HG02763 (cell line): ENCODE data around the gene NRXN3.
"Not testable (repeated sequence)": the region's sequence is repeated elsewhere in the genome, so short reads cannot be mapped to it uniquely, and the experiment has no call there.

ENCODE experiments used
- ATAC-seq: cut with Tn5 transposase; IDR thresholded peaks from one replicate; pipeline ENCODE4 v1.9.1; 2021; ENCODE audit warnings: mild to moderate bottlenecking, moderate library complexity; ENCODE audit not compliant: unreplicated experiment

NRXN3 gene

GRCh38 chr14:78974691-78975090 is 804.5 kb downstream of the NRXN3 start:
- no peak for ATAC-seq

GRCh38 chr14:78975734-78976133 is 805.6 kb downstream of the NRXN3 start:
- ATAC-seq, result no peak

- no peak for ATAC-seq
These were observed 808.7 kb downstream of the NRXN3 start for GRCh38 chr14:78978896-78979295.

- ATAC-seq, result no peak
These were observed 812.4 kb downstream of the NRXN3 start for GRCh38 chr14:78982551-78982950.

- no peak for ATAC-seq
These were observed 813.0 kb downstream of the NRXN3 start for GRCh38 chr14:78983126-78983525.

- no peak for ATAC-seq
These were observed 815.7 kb downstream of the NRXN3 start for GRCh38 chr14:78985668-78986381.

GRCh38 chr14:78986989-78987388 is 816.8 kb downstream of the NRXN3 start:
- no peak for ATAC-seq

GRCh38 chr14:78989221-78989620 is 819.0 kb downstream of the NRXN3 start:
- no peak for ATAC-seq

GRCh38 chr14:78992867-78993266 is 822.7 kb downstream of the NRXN3 start:
- ATAC-seq, result no peak

GRCh38 chr14:78997811-78998210 is 827.6 kb downstream of the NRXN3 start:
- no peak for ATAC-seq

GRCh38 chr14:79009286-79009685 is 839.1 kb downstream of the NRXN3 start:
- no peak for ATAC-seq

- ATAC-seq, result no peak
These were observed 841.1 kb downstream of the NRXN3 start for GRCh38 chr14:79011091-79011919.

- no peak for ATAC-seq
These were observed 841.7 kb downstream of the NRXN3 start for GRCh38 chr14:79011920-79012204.

GRCh38 chr14:79016828-79017505 is 846.8 kb downstream of the NRXN3 start:
- no peak for ATAC-seq

- ATAC-seq, result no peak
These were observed 847.4 kb downstream of the NRXN3 start for GRCh38 chr14:79017561-79017960.

- ATAC-seq, result no peak
These were observed 848.7 kb downstream of the NRXN3 start for GRCh38 chr14:79018836-79019235.

GRCh38 chr14:79019898-79020297 is 849.7 kb downstream of the NRXN3 start:
- not testable (repeated sequence) for ATAC-seq

- no peak for ATAC-seq
These were observed 851.6 kb downstream of the NRXN3 start for GRCh38 chr14:79021766-79022165.

GRCh38 chr14:79027138-79027537 is 857.0 kb downstream of the NRXN3 start:
- no peak for ATAC-seq

GRCh38 chr14:79028281-79028680 is 858.1 kb downstream of the NRXN3 start:
- no peak for ATAC-seq

GRCh38 chr14:79036441-79036840 is 866.3 kb downstream of the NRXN3 start:
- ATAC-seq, result no peak

GRCh38 chr14:79037106-79037505 is 866.9 kb downstream of the NRXN3 start:
- no peak for ATAC-seq
